NCI-H2081 treated with DMSO at 0.1 percent for 48 hours (cell line): Measurements from ENCODE around the gene PLG.
"Not testable (repeated sequence)": the region's sequence is repeated elsewhere in the genome, so short reads cannot be mapped to it uniquely, and the experiment has no call there.

Experiments
- DNase-seq: peaks from one replicate; lab custom pipeline; 2025; lab: John Stamatoyannopoulos, UW

The PLG gene

GRCh38 chr6:160704688-160705087 is 2.6 kb downstream of the PLG start:
- DNase-seq, result not testable (repeated sequence)

GRCh38 chr6:160708993-160709392 is 6.9 kb downstream of the PLG start:
- DNase-seq, result not testable (repeated sequence)

- no peak for DNase-seq
Measured at GRCh38 chr6:160714731-160715316, 12.8 kb downstream of the PLG start.

GRCh38 chr6:160730911-160731310 is 28.9 kb downstream of the PLG start:
- no peak for DNase-seq

GRCh38 chr6:160733050-160733646 is 31.1 kb downstream of the PLG start:
- DNase-seq, result no peak

GRCh38 chr6:160734627-160735026 is 32.6 kb downstream of the PLG start:
- no peak for DNase-seq

GRCh38 chr6:160735523-160735922 is 33.5 kb downstream of the PLG start:
- DNase-seq, result no peak

GRCh38 chr6:160737934-160738333 is 35.9 kb downstream of the PLG start:
- no peak for DNase-seq

- DNase-seq, result no peak
Measured at GRCh38 chr6:160739955-160740354, 37.9 kb downstream of the PLG start.

GRCh38 chr6:160741012-160741411 is 39.0 kb downstream of the PLG start:
- not testable (repeated sequence) for DNase-seq

GRCh38 chr6:160742090-160742489 is 40.0 kb downstream of the PLG start:
- DNase-seq, result no peak

- no peak for DNase-seq
Measured at GRCh38 chr6:160750276-160750689, 48.2 kb downstream of the PLG start.

GRCh38 chr6:160753211-160753610 is 51.2 kb downstream of the PLG start:
- DNase-seq, result not testable (repeated sequence)

- DNase-seq, result no peak
Measured at GRCh38 chr6:160755165-160755564, 53.1 kb downstream of the PLG start.

- no peak for DNase-seq
Measured at GRCh38 chr6:160756021-160756420, 54.0 kb downstream of the PLG start.

GRCh38 chr6:160756871-160757270 is 54.8 kb downstream of the PLG start:
- no peak for DNase-seq

- DNase-seq, result no peak
Measured at GRCh38 chr6:160764847-160765246, 62.8 kb downstream of the PLG start.

GRCh38 chr6:160765412-160765811 is 63.4 kb downstream of the PLG start:
- no peak for DNase-seq

- no peak for DNase-seq
Measured at GRCh38 chr6:160766657-160766988, 64.6 kb downstream of the PLG start.

GRCh38 chr6:160766989-160767646 is 65.1 kb downstream of the PLG start:
- peak; percentile 14 for DNase-seq

GRCh38 chr6:160767647-160768019 is 65.6 kb downstream of the PLG start:
- no peak for DNase-seq

GRCh38 chr6:160768101-160768500 is 66.1 kb downstream of the PLG start:
- DNase-seq, result no peak

GRCh38 chr6:160774399-160774798 is 72.4 kb downstream of the PLG start:
- no peak for DNase-seq
